PC-9 (cell line): ENCODE measurements around the gene DBH. TPM values are rescaled to one million over a fixed set of nuclear protein-coding genes. Genes with fewer than 3 reads are reported as not detected.

Experiments used
- BruUV-seq: library from RNA; stranded (reverse); fragments of 400-500 nt; replicated peaks from 2 replicates; lab custom pipeline; 2021; lab: Mats Ljungman, UMichigan
- CTCF ChIA-PET: fragments of 300-600 bp; sonication (Branson Sonifier 250); formaldehyde crosslinking; loops from one replicate; lab custom pipeline; 2022; ENCODE audit warnings: antibody characterized with exemption; lab: Charles Lee
- POLR2A ChIA-PET: fragments of 300-600 bp; sonication (Branson Sonifier 250); formaldehyde crosslinking; loops from one replicate; lab custom pipeline; 2022; ENCODE audit warnings: antibody characterized with exemption; ENCODE audit not compliant: unreplicated experiment; lab: Charles Lee
- DNase-seq, 2 experiments: peaks; one replicate each; pipeline versions ENCODE4 v3.0.0 to v3.0.0-alpha.2; 2015 to 2022; ENCODE audit warnings: mixed read lengths in 1 of 2
- H2AFZ ChIP-seq: fragments of 200-600 bp; sonication (generic); 2 replicates; pipeline ENCODE4 v1.8.1; 2017; ENCODE audit warnings: antibody characterized with exemption
- H3F3A ChIP-seq: fragments of 200-600 bp; sonication (generic); 2 replicates; pipeline ENCODE4 v1.8.1; 2017; ENCODE audit warnings: antibody characterized with exemption, mild to moderate bottlenecking, low read depth; ENCODE audit not compliant: insufficient read depth
- H3K27ac ChIP-seq: fragments of 200-600 bp; sonication (generic); 2 replicates; pipeline ENCODE4 v1.6.1; 2016; ENCODE audit warnings: mixed run types
- H3K27me3 ChIP-seq: fragments of 200-600 bp; sonication (generic); 2 replicates; pipeline ENCODE4 v1.6.1; 2016; ENCODE audit warnings: low read depth, mixed run types; ENCODE audit not compliant: insufficient read depth
- H3K36me3 ChIP-seq: fragments of 200-600 bp; sonication (generic); 2 replicates; pipeline ENCODE4 v1.6.1; 2016; ENCODE audit warnings: low read depth, mixed run types
- H3K4me1 ChIP-seq: fragments of 200-600 bp; sonication (generic); replicated peaks from 2 replicates; pipeline ENCODE4 v1.6.1; 2016; ENCODE audit warnings: mixed run types; ENCODE audit not compliant: insufficient read depth
- H3K4me2 ChIP-seq: fragments of 200-600 bp; sonication (generic); 2 replicates; pipeline ENCODE4 v1.6.1; 2017; ENCODE audit warnings: mixed run types
- H3K4me3 ChIP-seq: fragments of 200-600 bp; sonication (generic); 2 replicates; pipeline ENCODE4 v1.6.1; 2016; ENCODE audit warnings: mixed run types
- H3K79me2 ChIP-seq: fragments of 200-600 bp; sonication (generic); 2 replicates; pipeline ENCODE4 v1.6.1; 2017; ENCODE audit warnings: low read depth, mixed run types
- H3K9me2 ChIP-seq: fragments of 200-600 bp; sonication (generic); 2 replicates; pipeline ENCODE4 v1.8.1; 2017; ENCODE audit warnings: mild to moderate bottlenecking; ENCODE audit not compliant: insufficient read depth
- H3K9me3 ChIP-seq: fragments of 200-600 bp; sonication (generic); 2 replicates; pipeline ENCODE4 v1.8.1; 2016; ENCODE audit warnings: low read depth; ENCODE audit not compliant: insufficient read depth
- H4K20me1 ChIP-seq: fragments of 200-600 bp; sonication (generic); 2 replicates; pipeline ENCODE4 v1.8.1; 2017; ENCODE audit not compliant: insufficient read depth
- EZH2 ChIP-seq: fragments of 200-600 bp; sonication (generic); IDR thresholded peaks from 2 replicates; pipeline ENCODE4 v1.8.0; 2017; ENCODE audit warnings: antibody characterized with exemption, low read depth
- intact Hi-C: fragments of 100-400 bp; cut with micrococcal nuclease; formaldehyde crosslinking; loops from one replicate; pipeline ENCODE4 v1.10.0; 2022; ENCODE audit not compliant: unreplicated experiment
- total RNA-seq: library from RNA; stranded (reverse); gene quantifications from 2 replicates; pipeline ENCODE4 v1.2.3, GENCODE V29; 2021
- TF ChIP-seq, protein P1 (sequence below): fragments of 200-600 bp; sonication (generic); conservative IDR thresholded peaks from 2 replicates; pipeline ENCODE4 v1.6.1; 2017; ENCODE audit warnings: mixed run types, antibody characterized with exemption, mild to moderate bottlenecking, moderate library complexity

Gene DBH
- total RNA-seq, 1 experiment from 2014 or later, result not detected

- Histone ChIP-seq H4K20me1 (no peaks in the 10 kb centered on the region; the same call in 1 of the 2 replicates), H3K4me3 (no peak overlapping the region), H3K9me3 (no peaks in the 10 kb centered on the region), H3K79me2 (no peaks in the 10 kb centered on the region), H2AFZ (no peak overlapping the region), H3K27me3 (peaks cover 81% of the 10 kb centered on the region), H3K4me1 (no peaks in the 10 kb centered on the region), H3K9me2 (no peaks in the 10 kb centered on the region), H3F3A (no peaks in the 10 kb centered on the region), H3K36me3 (no peaks in the 10 kb centered on the region), H3K27ac (no peak overlapping the region), H3K4me2 (no peak overlapping the region)
- intact Hi-C loops, result no loop called here
- ChIA-PET POLR2A (no interaction called here), CTCF (interaction anchor here (0.7 kb wide), 1 partner anchor 14 kb away, joined by 12 read pairs; no protein-coding TSS in a partner anchor)
- DNase-seq, result no peak
- no peak for TF ChIP-seq EZH2
- TF ChIP-seq, protein P1, sequence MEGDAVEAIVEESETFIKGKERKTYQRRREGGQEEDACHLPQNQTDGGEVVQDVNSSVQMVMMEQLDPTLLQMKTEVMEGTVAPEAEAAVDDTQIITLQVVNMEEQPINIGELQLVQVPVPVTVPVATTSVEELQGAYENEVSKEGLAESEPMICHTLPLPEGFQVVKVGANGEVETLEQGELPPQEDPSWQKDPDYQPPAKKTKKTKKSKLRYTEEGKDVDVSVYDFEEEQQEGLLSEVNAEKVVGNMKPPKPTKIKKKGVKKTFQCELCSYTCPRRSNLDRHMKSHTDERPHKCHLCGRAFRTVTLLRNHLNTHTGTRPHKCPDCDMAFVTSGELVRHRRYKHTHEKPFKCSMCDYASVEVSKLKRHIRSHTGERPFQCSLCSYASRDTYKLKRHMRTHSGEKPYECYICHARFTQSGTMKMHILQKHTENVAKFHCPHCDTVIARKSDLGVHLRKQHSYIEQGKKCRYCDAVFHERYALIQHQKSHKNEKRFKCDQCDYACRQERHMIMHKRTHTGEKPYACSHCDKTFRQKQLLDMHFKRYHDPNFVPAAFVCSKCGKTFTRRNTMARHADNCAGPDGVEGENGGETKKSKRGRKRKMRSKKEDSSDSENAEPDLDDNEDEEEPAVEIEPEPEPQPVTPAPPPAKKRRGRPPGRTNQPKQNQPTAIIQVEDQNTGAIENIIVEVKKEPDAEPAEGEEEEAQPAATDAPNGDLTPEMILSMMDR, result no peak
- BruUV-seq, result no TSS peak
Measured at GRCh38 chr9:133666845-133667244, 30.7 kb downstream of the DBH start.

GRCh38 chr9:133667759-133668450 lies 31.7 kb downstream of the DBH start:
- peaks cover 81% of the 10 kb centered on the region for H3K27me3 ChIP-seq
- no peaks in the 10 kb centered on the region for H3K4me1 ChIP-seq
- no peaks in the 10 kb centered on the region; the same call in 1 of the 2 replicates for H4K20me1 ChIP-seq
- intact Hi-C loops, result no loop called here
- no peak overlapping the region for H2AFZ ChIP-seq
- BruUV-seq, result no TSS peak
- no peak overlapping the region for H3K4me2 ChIP-seq
- H3K9me2 ChIP-seq, result no peaks in the 10 kb centered on the region
- H3K36me3 ChIP-seq, result no peaks in the 10 kb centered on the region
- ChIA-PET CTCF (no interaction called here), POLR2A (no interaction called here)
- TF ChIP-seq, protein P1, result no peak
- no peak for TF ChIP-seq EZH2
- no peak overlapping the region for H3K4me3 ChIP-seq
- H3K27ac ChIP-seq, result no peak overlapping the region
- no peak for DNase-seq
- H3K9me3 ChIP-seq, result no peaks in the 10 kb centered on the region
- H3F3A ChIP-seq, result no peaks in the 10 kb centered on the region
- H3K79me2 ChIP-seq, result no peaks in the 10 kb centered on the region

- H3K36me3 ChIP-seq, result no peaks in the 10 kb centered on the region
- intact Hi-C loops, result no loop called here
- no peak overlapping the region for H2AFZ ChIP-seq
- no peak overlapping the region for H3K4me3 ChIP-seq
- H4K20me1 ChIP-seq, result no peaks in the 10 kb centered on the region; the same call in 1 of the 2 replicates
- no peaks in the 10 kb centered on the region for H3K9me2 ChIP-seq
- no peaks in the 10 kb centered on the region for H3K79me2 ChIP-seq
- ChIA-PET CTCF (no interaction called here), POLR2A (no interaction called here)
- no peak for TF ChIP-seq EZH2
- TF ChIP-seq, protein P1, result no peak
- peaks cover 81% of the 10 kb centered on the region for H3K27me3 ChIP-seq
- no TSS peak for BruUV-seq
- no peaks in the 10 kb centered on the region for H3F3A ChIP-seq
- H3K27ac ChIP-seq, result no peak overlapping the region
- H3K4me1 ChIP-seq, result no peaks in the 10 kb centered on the region
- H3K4me2 ChIP-seq, result no peak overlapping the region
- DNase-seq, result no peak
- no peaks in the 10 kb centered on the region for H3K9me3 ChIP-seq
Measured at GRCh38 chr9:133669182-133669801, 33.1 kb downstream of the DBH start.
